HepG2 (cell line): Measurements from ENCODE around the gene MTHFSD. TPM values are rescaled to one million over a fixed set of nuclear protein-coding genes. Genes with fewer than 3 reads are reported as not detected.

Experiments
- ATAC-seq: fragments of 200-7000 bp; cut with Tn5 transposase; 3 replicates; pipeline ENCODE4 v1.9.1; 2020; ENCODE audit warnings: mild to moderate bottlenecking, moderate library complexity
- BruUV-seq: library from RNA; stranded (reverse); fragments of 400-500 nt; replicated peaks from 2 replicates; lab custom pipeline; 2021; lab: Mats Ljungman, UMichigan
- CTCF ChIA-PET: fragments of 300-600 bp; formaldehyde crosslinking; extraction: SDS; loops from one replicate; lab custom pipeline; 2021; ENCODE audit warnings: low total read pairs, inconsistent platforms, low intra/inter-chr PET ratio; lab: Yijun Ruan, JAX
- POLR2A ChIA-PET: fragments of 350-600 bp; sonication (Branson Sonifier 250); formaldehyde crosslinking; loops from one replicate; lab custom pipeline; 2020; ENCODE audit warnings: antibody characterized with exemption, inconsistent platforms; lab: Yijun Ruan, JAX
- DNase-seq: peaks from one replicate; pipeline ENCODE4 v3.0.0-alpha.2; 2015; ENCODE audit warnings: low spot score
- FAIRE-seq: peaks from 3 replicates; lab custom pipeline; 2011; peaks lifted over from hg19 to GRCh38; lab: Jason Lieb, UNC
- H2AFZ ChIP-seq: one replicate; pipeline ENCODE4 v1.6.1; 2011; ENCODE audit warnings: low read length, inconsistent platforms
- H3K27ac ChIP-seq: fragments of 300-600 bp; 3 replicates; pipeline ENCODE4 v1.8.0; 2011; ENCODE audit warnings: mixed run types, mild to moderate bottlenecking, mixed read lengths, low read length, inconsistent platforms; ENCODE audit not compliant: insufficient read depth; ENCODE audit errors: extremely low read length
- H3K27me3 ChIP-seq, 2 experiments: fragments of 200-600 bp in 1 of 2; 2 replicates in 1 of 2; 3 replicates in 1 of 2; pipeline versions ENCODE4 v1.6.0 to v1.8.0; 2011; ENCODE audit warnings: low read length in 2 of 2, mild to moderate bottlenecking in 2 of 2, moderate library complexity in 2 of 2, inconsistent platforms in 1 of 2; ENCODE audit not compliant: insufficient read depth in 2 of 2, control insufficient read depth in 1 of 2
- H3K36me3 ChIP-seq, 2 experiments: fragments of 200-600 bp in 1 of 2; replicated peaks in 1 of 2; 2 replicates in 1 of 2; 3 replicates in 1 of 2; pipeline versions ENCODE4 v1.5.1 to v1.8.0; 2011; ENCODE audit warnings: low read length in 2 of 2, inconsistent platforms in 1 of 2; ENCODE audit not compliant: insufficient read depth in 2 of 2, control insufficient read depth in 1 of 2
- H3K4me1 ChIP-seq: 2 replicates; pipeline ENCODE4 v1.5.1; 2012; ENCODE audit warnings: low read length, inconsistent platforms; ENCODE audit not compliant: insufficient read depth
- H3K4me2 ChIP-seq: 2 replicates; pipeline ENCODE4 v1.6.0; 2011; ENCODE audit warnings: low read depth, low read length, inconsistent platforms
- H3K4me3 ChIP-seq, 3 experiments: fragments of 200-600 bp in 1 of 3; sonication (generic), shearing (Covaris generic) in 1 of 3; replicated peaks in 1 of 3; 2 replicates each; pipeline ENCODE4 v1.5.1; 2011 to 2016; ENCODE audit warnings: low read length in 3 of 3, inconsistent platforms in 2 of 3, low read depth in 2 of 3, mild to moderate bottlenecking in 2 of 3, control low read depth in 1 of 3, mixed read lengths in 1 of 3; ENCODE audit not compliant: insufficient read depth in 1 of 3
- H3K79me2 ChIP-seq: one replicate; pipeline ENCODE4 v1.6.1; 2011; ENCODE audit warnings: low read length, inconsistent platforms; ENCODE audit not compliant: insufficient read depth
- H3K9ac ChIP-seq: 2 replicates; pipeline ENCODE4 v1.6.0; 2011; ENCODE audit warnings: mild to moderate bottlenecking, low read depth, low read length, inconsistent platforms; ENCODE audit not compliant: insufficient read depth
- H3K9me3 ChIP-seq: 2 replicates; pipeline ENCODE4 v1.5.1; 2012; ENCODE audit warnings: mild to moderate bottlenecking, low read length
- H4K20me1 ChIP-seq: 2 replicates; pipeline ENCODE4 v1.6.0; 2011; ENCODE audit warnings: inconsistent platforms, mild to moderate bottlenecking, low read length, moderate library complexity; ENCODE audit not compliant: insufficient read depth
- KLF6 ChIP-seq: IDR thresholded peaks from 2 replicates; pipeline ENCODE4 v1.8.0; 2016; ENCODE audit warnings: missing biosample characterization, missing genetic modification reagents
- MIER3 ChIP-seq: IDR thresholded peaks from 2 replicates; pipeline ENCODE4 v1.6.1; 2016; ENCODE audit warnings: missing compliant biosample characterization, borderline replicate concordance
- NAIF1 ChIP-seq: sonication (generic); formaldehyde crosslinking; IDR thresholded peaks from 2 replicates; pipeline ENCODE4 v1.5.0; 2020; ENCODE audit warnings: mild to moderate bottlenecking, missing genetic modification reagents, borderline replicate concordance
- SETDB1 ChIP-seq: sonication (generic); formaldehyde crosslinking; IDR thresholded peaks from 2 replicates; pipeline ENCODE4 v1.5.1; 2020; ENCODE audit warnings: missing genetic modification reagents, mild to moderate bottlenecking, borderline replicate concordance
- TOPORS ChIP-seq: sonication (generic); formaldehyde crosslinking; IDR thresholded peaks from 2 replicates; pipeline ENCODE4 v1.8.0; 2023; ENCODE audit warnings: mild to moderate bottlenecking, missing genetic modification reagents
- ZNF564 ChIP-seq: sonication (generic); formaldehyde crosslinking; IDR thresholded peaks from 2 replicates; pipeline ENCODE4 v1.8.1; 2023; ENCODE audit warnings: mild to moderate bottlenecking, missing genetic modification reagents
- WGBS: methylation state at CpG from one replicate; pipeline ENCODE4 v1.1.6; 2017; ENCODE audit warnings: low lambda C conversion rate; 5-methylcytosine and 5-hydroxymethylcytosine counted together
- in situ Hi-C: cut with HindIII; loops from 2 replicates; pipeline ENCODE4 v1.10.0; 2017; ENCODE audit warnings: low pct_unique_long_range_greater_than_20kb; ENCODE audit not compliant: extremely low pct_ligation_motif_present
- intact Hi-C: fragments of 100-400 bp; cut with micrococcal nuclease; formaldehyde crosslinking; loops from one replicate; pipeline ENCODE4 v1.10.0; 2022; ENCODE audit not compliant: unreplicated experiment
- polyA plus RNA-seq, 8 experiments: library from polyadenylated mRNA; depleted of rRNA in 3 of 8; stranded (reverse) in 7 of 8; unstranded in 1 of 8; fragments of >200 nt; fragmentation: Illumina TruSeq in 4 of 8; extraction: Trizol in 4 of 8; gene quantifications; 2 replicates each; pipeline versions ENCODE4 v1.2.1 to v1.2.3, GENCODE V29; 2011 to 2016; ENCODE audit warnings: low read depth in 4 of 8, missing spikeins in 1 of 8, mixed read lengths in 1 of 8; ENCODE audit not compliant: insufficient read depth in 1 of 8
- total RNA-seq, 5 experiments: library from RNA; depleted of rRNA; stranded (reverse); fragments of >200 nt; fragmentation: Illumina TruSeq; extraction: Trizol; gene quantifications; 2 replicates each; pipeline ENCODE4 v1.2.3, GENCODE V29; 2016; ENCODE audit warnings: low read depth in 1 of 5
- TF ChIP-seq, protein P1 (sequence below): sonication (generic); formaldehyde crosslinking; conservative IDR thresholded peaks from 2 replicates; pipeline ENCODE4 v1.8.1; 2023; ENCODE audit warnings: missing genetic modification reagents
- TF ChIP-seq, protein P2 (sequence below): sonication (generic); formaldehyde crosslinking; IDR thresholded peaks from 2 replicates; pipeline ENCODE4 v1.5.0; 2020; ENCODE audit warnings: mild to moderate bottlenecking, missing genetic modification reagents

The MTHFSD gene
- total and polyA plus RNA-seq, 2 of the 13 experiments (the other 11 are each of a cell fraction or from before 2014, with no cell fraction given) = 14.2 to 16.3 TPM

DNA sequence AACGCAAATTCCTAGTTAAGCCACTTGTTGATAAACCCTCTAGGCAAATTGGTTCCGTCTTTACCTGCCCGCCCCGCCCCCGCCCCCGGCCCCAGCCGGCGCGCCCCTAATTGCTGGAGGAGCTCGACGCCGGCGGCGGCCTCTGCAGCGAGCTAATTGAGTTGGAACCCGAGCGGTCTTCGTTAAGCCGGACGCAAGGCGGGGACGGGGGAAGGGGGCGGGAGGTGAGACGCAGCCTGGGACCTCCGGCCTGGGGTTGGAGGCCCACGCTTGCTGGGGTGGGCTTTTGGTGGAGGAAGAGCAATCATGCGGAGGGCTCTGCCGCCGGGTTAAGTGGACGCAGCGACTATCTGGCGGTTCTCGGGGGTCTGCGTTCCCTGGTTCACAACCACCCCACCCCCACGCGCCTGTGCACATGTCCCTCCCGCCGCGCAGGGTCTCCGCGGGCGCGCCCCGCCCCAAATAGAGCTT is 57.4 kb downstream of the MTHFSD start:
- ATAC-seq (no peak), FAIRE-seq (no peak)
- POLR2A ChIA-PET = no interaction called here
- no peak overlapping the region for H2AFZ ChIP-seq
- no peaks in the 10 kb centered on the region for H3K9me3 ChIP-seq
- WGBS = 42% methylated on average over 40 of the region's 44 CpGs
- no peaks in the 10 kb centered on the region; the same call in 1 of the 2 replicates for H4K20me1 ChIP-seq
- CTCF ChIA-PET = no interaction called here
- H3K4me3 ChIP-seq = no peak overlapping the region
- H3K27me3 ChIP-seq = peaks cover 23 to 87% of the 10 kb centered on the region in 2 experiments
- H3K36me3 ChIP-seq = no peaks in the 10 kb centered on the region
- H3K4me1 ChIP-seq = peaks cover 7% of the 10 kb centered on the region; the same call in 1 of the 2 replicates
- in situ Hi-C loops = no loop called here
- TF ChIP-seq KLF6 (no peak), SETDB1 (CRISPR knock-in tag) (no peak), ZNF564 (CRISPR knock-in tag) (no peak), NAIF1 (no peak), MIER3 (CRISPR knock-in tag) (no peak), TOPORS (CRISPR knock-in tag) (no peak)
- TF ChIP-seq, protein P1, sequence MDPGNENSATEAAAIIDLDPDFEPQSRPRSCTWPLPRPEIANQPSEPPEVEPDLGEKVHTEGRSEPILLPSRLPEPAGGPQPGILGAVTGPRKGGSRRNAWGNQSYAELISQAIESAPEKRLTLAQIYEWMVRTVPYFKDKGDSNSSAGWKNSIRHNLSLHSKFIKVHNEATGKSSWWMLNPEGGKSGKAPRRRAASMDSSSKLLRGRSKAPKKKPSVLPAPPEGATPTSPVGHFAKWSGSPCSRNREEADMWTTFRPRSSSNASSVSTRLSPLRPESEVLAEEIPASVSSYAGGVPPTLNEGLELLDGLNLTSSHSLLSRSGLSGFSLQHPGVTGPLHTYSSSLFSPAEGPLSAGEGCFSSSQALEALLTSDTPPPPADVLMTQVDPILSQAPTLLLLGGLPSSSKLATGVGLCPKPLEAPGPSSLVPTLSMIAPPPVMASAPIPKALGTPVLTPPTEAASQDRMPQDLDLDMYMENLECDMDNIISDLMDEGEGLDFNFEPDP = no peak
- TF ChIP-seq, protein P2, sequence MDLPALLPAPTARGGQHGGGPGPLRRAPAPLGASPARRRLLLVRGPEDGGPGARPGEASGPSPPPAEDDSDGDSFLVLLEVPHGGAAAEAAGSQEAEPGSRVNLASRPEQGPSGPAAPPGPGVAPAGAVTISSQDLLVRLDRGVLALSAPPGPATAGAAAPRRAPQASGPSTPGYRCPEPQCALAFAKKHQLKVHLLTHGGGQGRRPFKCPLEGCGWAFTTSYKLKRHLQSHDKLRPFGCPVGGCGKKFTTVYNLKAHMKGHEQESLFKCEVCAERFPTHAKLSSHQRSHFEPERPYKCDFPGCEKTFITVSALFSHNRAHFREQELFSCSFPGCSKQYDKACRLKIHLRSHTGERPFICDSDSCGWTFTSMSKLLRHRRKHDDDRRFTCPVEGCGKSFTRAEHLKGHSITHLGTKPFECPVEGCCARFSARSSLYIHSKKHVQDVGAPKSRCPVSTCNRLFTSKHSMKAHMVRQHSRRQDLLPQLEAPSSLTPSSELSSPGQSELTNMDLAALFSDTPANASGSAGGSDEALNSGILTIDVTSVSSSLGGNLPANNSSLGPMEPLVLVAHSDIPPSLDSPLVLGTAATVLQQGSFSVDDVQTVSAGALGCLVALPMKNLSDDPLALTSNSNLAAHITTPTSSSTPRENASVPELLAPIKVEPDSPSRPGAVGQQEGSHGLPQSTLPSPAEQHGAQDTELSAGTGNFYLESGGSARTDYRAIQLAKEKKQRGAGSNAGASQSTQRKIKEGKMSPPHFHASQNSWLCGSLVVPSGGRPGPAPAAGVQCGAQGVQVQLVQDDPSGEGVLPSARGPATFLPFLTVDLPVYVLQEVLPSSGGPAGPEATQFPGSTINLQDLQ = no peak
- TF ChIP-seq, all 625 proteins: peak for 0
- Histone ChIP-seq H3K27ac (no peak overlapping the region), H3K79me2 (no peaks in the 10 kb centered on the region), H3K9ac (no peak overlapping the region), H3K4me2 (no peak overlapping the region)
- no peak for DNase-seq
- intact Hi-C loops = no loop called here
- no TSS peak for BruUV-seq
